Gastrocnemius medialis (tissue), 4 donors: ENCODE data around the gene EPX.

Experiments
- POLR2A ChIP-seq, 2 donors: fragments of 450-650 bp; IDR thresholded peaks; one replicate each; pipeline ENCODE4 v1.6.1; 2017; ENCODE audit warnings: antibody characterized with exemption in 2 of 2, mild to moderate bottlenecking in 2 of 2, moderate library complexity in 2 of 2
- TF ChIP-seq, protein P1 (sequence below), 5 experiments: fragments of 450-650 bp in 3 of 5; fragments of 200-600 bp in 2 of 5; sonication (generic) in 2 of 5; IDR thresholded peaks in 4 of 5; conservative IDR thresholded peaks in 1 of 5; 1 replicate in 4 of 5; 2 replicates in 1 of 5; pipeline ENCODE4 v1.5.1; 2016 to 2019; ENCODE audit warnings: antibody characterized with exemption in 5 of 5, mild to moderate bottlenecking in 3 of 5, moderate library complexity in 3 of 5

DNA sequence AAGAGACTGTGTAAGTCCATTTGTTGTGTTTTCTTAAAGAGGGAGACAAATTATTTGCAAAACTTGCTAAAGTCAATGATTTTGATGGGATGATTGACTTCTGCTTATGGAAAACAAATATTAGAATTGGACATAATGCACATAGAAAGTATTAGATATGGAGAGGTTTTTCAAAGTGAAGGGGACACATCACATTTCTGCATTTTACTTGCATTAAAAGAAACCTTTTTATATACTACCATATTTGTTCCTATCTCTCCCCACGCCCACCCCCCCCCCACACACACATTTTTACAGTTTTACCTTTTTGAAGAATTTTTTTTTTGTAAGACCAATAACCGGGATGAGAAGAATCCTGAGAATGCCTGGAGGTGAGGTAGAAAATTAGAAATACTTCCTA, 34.3 kb upstream of the EPX start:
- TF ChIP-seq, protein P1, sequence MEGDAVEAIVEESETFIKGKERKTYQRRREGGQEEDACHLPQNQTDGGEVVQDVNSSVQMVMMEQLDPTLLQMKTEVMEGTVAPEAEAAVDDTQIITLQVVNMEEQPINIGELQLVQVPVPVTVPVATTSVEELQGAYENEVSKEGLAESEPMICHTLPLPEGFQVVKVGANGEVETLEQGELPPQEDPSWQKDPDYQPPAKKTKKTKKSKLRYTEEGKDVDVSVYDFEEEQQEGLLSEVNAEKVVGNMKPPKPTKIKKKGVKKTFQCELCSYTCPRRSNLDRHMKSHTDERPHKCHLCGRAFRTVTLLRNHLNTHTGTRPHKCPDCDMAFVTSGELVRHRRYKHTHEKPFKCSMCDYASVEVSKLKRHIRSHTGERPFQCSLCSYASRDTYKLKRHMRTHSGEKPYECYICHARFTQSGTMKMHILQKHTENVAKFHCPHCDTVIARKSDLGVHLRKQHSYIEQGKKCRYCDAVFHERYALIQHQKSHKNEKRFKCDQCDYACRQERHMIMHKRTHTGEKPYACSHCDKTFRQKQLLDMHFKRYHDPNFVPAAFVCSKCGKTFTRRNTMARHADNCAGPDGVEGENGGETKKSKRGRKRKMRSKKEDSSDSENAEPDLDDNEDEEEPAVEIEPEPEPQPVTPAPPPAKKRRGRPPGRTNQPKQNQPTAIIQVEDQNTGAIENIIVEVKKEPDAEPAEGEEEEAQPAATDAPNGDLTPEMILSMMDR (IDR thresholded peaks at IDR 0.05 in 4 of 5, conservative IDR thresholded peaks at IDR 0.05 in 1 of 5), result no peak
- TF ChIP-seq POLR2A (IDR thresholded peaks at IDR 0.05), result no peak
